IMR-90 (cell line): ENCODE measurements around the gene GPHB5.

ENCODE experiments used
- BHLHE40 ChIP-seq: fragments of 150-350 bp; IDR thresholded peaks from 2 replicates; pipeline ENCODE4 v1.6.1; 2016; ENCODE audit warnings: mild to moderate bottlenecking, low read depth, low read length
- CEBPB ChIP-seq: IDR thresholded peaks from 2 replicates; pipeline ENCODE4 v1.6.1; 2012; ENCODE audit warnings: low read depth, low read length, improper control_type of control experiment
- CHD1 ChIP-seq: IDR thresholded peaks from 2 replicates; pipeline ENCODE4 v1.6.1; 2012; ENCODE audit warnings: low read depth, low read length, improper control_type of control experiment
- ELK1 ChIP-seq: fragments of 150-350 bp; IDR thresholded peaks from 2 replicates; pipeline ENCODE4 v1.6.1; 2016; ENCODE audit warnings: low read depth, mild to moderate bottlenecking, low read length, moderate library complexity, borderline replicate concordance
- FOS ChIP-seq: fragments of 150-350 bp; IDR thresholded peaks from 2 replicates; pipeline ENCODE4 v1.6.1; 2016; ENCODE audit warnings: low read depth, low read length
- MAFK ChIP-seq: IDR thresholded peaks from 2 replicates; pipeline ENCODE4 v1.6.1; 2012; ENCODE audit warnings: low read depth, low read length, improper control_type of control experiment
- MXI1 ChIP-seq: IDR thresholded peaks from 2 replicates; pipeline ENCODE4 v1.6.1; 2012; ENCODE audit warnings: low read depth, mild to moderate bottlenecking, low read length, moderate library complexity, borderline replicate concordance
- POLR2A ChIP-seq: IDR thresholded peaks from 2 replicates; pipeline ENCODE4 v1.6.1; 2012; ENCODE audit warnings: mild to moderate bottlenecking, low read depth, low read length
- RAD21 ChIP-seq: IDR thresholded peaks from 2 replicates; pipeline ENCODE4 v1.6.1; 2012; ENCODE audit warnings: low read length, improper control_type of control experiment
- RCOR1 ChIP-seq: IDR thresholded peaks from 2 replicates; pipeline ENCODE4 v1.6.1; 2012; ENCODE audit warnings: mild to moderate bottlenecking, low read length, improper control_type of control experiment; ENCODE audit not compliant: insufficient replicate concordance
- RFX5 ChIP-seq: IDR thresholded peaks from 2 replicates; pipeline ENCODE4 v1.8.0; 2012; ENCODE audit warnings: low read depth, mild to moderate bottlenecking, low read length, moderate library complexity
- SMC3 ChIP-seq: fragments of 150-350 bp; IDR thresholded peaks from 2 replicates; pipeline ENCODE4 v1.6.1; 2016; ENCODE audit warnings: low read depth, mild to moderate bottlenecking, antibody characterized with exemption, low read length, moderate library complexity
- TF ChIP-seq, protein P1 (sequence below): conservative IDR thresholded peaks from 2 replicates; pipeline ENCODE4 v1.5.1; 2012; ENCODE audit warnings: mild to moderate bottlenecking, low read depth, low read length, improper control_type of control experiment
- TF ChIP-seq, protein P2 (sequence below): fragments of 150-350 bp; IDR thresholded peaks from 2 replicates; pipeline ENCODE4 v1.6.1; 2017; ENCODE audit warnings: mild to moderate bottlenecking, antibody characterized with exemption, low read length, low read depth

DNA sequence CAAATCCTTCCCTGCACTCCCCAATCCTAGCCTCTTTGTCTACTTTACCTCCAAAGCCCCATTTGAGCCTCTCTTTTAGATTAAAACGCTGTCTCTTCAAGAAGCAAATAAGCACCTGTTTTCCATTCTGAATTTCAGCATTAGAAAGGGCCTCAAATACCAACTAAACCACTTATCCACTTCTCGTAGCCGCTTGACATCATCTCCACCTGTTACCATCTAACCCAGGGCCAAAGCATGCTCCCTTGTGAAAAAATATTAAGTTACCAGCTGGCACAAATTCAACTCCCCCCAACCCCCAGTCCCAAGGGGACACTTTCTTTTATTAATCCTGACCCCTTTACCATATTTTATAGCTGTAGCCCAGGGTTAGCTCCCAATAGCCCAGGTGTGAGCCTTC is 43.1 kb downstream of the GPHB5 start:
- TF ChIP-seq, protein P1, sequence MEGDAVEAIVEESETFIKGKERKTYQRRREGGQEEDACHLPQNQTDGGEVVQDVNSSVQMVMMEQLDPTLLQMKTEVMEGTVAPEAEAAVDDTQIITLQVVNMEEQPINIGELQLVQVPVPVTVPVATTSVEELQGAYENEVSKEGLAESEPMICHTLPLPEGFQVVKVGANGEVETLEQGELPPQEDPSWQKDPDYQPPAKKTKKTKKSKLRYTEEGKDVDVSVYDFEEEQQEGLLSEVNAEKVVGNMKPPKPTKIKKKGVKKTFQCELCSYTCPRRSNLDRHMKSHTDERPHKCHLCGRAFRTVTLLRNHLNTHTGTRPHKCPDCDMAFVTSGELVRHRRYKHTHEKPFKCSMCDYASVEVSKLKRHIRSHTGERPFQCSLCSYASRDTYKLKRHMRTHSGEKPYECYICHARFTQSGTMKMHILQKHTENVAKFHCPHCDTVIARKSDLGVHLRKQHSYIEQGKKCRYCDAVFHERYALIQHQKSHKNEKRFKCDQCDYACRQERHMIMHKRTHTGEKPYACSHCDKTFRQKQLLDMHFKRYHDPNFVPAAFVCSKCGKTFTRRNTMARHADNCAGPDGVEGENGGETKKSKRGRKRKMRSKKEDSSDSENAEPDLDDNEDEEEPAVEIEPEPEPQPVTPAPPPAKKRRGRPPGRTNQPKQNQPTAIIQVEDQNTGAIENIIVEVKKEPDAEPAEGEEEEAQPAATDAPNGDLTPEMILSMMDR, result no peak
- TF ChIP-seq ELK1 (no peak), BHLHE40 (no peak), POLR2A (no peak), RCOR1 (no peak), RAD21 (no peak), MXI1 (no peak), CHD1 (no peak), RFX5 (no peak), SMC3 (no peak), MAFK (no peak), CEBPB (no peak), FOS (no peak)
- TF ChIP-seq, protein P2, sequence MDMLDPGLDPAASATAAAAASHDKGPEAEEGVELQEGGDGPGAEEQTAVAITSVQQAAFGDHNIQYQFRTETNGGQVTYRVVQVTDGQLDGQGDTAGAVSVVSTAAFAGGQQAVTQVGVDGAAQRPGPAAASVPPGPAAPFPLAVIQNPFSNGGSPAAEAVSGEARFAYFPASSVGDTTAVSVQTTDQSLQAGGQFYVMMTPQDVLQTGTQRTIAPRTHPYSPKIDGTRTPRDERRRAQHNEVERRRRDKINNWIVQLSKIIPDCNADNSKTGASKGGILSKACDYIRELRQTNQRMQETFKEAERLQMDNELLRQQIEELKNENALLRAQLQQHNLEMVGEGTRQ, result no peak
